PFSK-1 (cell line): Measurements from ENCODE around the gene URB2.

Experiments used
- FOXP2 ChIP-seq: optimal IDR thresholded peaks from 2 replicates; pipeline ENCODE3; 2011; ENCODE audit warnings: borderline replicate concordance, control low read depth, inconsistent platforms; ENCODE audit not compliant: insufficient read depth; ENCODE audit errors: extremely low read length, extremely low read depth
- POLR2AphosphoS5 ChIP-seq: IDR thresholded peaks from 2 replicates; pipeline ENCODE4 v1.6.1; 2012; ENCODE audit warnings: low read depth, mild to moderate bottlenecking, control low read depth, low read length, moderate library complexity
- REST ChIP-seq, 2 experiments: IDR thresholded peaks; 2 replicates each; pipeline versions ENCODE4 v1.6.1 to v1.8.0; 2011 to 2012; ENCODE audit warnings: low read depth in 2 of 2, low read length in 2 of 2, control low read depth in 1 of 2, inconsistent platforms in 1 of 2, mild to moderate bottlenecking in 1 of 2, moderate library complexity in 1 of 2; ENCODE audit not compliant: insufficient read depth in 1 of 2
- SIN3A ChIP-seq: IDR thresholded peaks from 2 replicates; pipeline ENCODE4 v1.6.1; 2012; ENCODE audit warnings: mild to moderate bottlenecking, low read length, moderate library complexity, borderline replicate concordance; ENCODE audit not compliant: insufficient read depth
- TAF1 ChIP-seq: IDR thresholded peaks from 2 replicates; pipeline ENCODE4 v1.6.1; 2012; ENCODE audit warnings: low read length, control low read depth, borderline replicate concordance; ENCODE audit not compliant: insufficient read depth

Gene URB2

DNA sequence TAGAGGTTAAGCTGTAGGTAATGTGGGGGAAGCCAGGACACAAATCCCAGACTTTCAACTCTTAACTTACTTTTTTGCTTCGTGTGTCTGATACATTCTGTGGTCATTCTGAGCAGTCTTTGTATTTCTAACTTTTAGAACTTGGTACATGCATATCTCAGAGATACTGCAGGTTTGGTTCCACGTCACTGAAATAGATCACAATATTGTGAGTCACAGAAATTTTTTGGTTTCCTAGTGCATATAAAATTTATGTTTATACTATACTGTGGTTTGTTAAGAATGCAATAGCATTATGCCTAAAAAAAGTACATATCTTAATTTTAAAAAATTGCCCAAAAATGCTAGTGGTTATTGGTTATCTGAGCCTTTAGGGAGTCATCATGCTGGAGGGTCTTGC is 3.2 kb downstream of the URB2 start:
- no peak for TF ChIP-seq POLR2AphosphoS5
- no peak for TF ChIP-seq FOXP2

DNA sequence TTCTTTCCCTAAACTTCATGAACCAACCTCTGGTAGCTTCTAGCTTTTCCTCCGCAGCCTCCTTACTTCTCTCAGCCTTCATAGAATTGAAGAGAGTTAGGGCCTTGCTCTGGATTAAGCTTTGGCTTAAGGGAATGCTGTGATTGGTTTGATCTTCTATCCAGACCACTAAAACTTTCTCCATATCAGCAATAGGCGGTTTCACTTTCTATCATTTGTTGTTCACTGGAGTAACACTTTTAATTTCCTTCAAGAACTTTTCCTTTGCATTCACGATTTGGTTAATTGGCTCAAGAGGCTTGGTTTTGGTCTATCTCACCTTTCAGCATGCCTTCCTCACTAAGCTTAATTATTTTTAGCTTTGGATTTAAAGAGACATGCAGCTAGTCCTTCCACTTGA is 5.1 kb downstream of the URB2 start:
- TF ChIP-seq FOXP2 (no peak), REST (IDR thresholded peaks at IDR 0.05; ENCODE audit: insufficient read depth in 1 of 2, low read depth in 2 of 2, low read length in 2 of 2) (no peak), SIN3A (no peak), POLR2AphosphoS5 (no peak), TAF1 (no peak)

DNA sequence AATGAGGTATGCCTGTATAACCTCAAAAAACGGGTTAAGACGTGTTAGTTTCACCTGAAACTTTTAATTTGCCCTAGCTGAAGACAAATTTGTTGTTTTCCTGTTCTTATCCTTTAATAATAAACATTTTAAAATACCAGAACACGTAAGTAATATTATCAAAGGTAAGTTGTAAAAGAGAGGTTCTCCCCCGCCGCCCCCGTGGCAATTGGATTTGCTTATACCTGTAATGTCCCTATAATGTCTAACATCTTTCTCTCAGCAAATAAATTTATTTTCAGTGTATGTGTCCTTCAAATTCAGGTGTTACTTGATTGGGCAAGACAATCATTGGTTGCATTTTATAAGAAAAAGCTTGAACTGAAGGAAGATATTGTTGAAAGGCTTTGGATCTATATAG is 5.9 kb downstream of the URB2 start:
- TF ChIP-seq SIN3A (no peak), POLR2AphosphoS5 (no peak), TAF1 (no peak), FOXP2 (no peak), REST (IDR thresholded peaks at IDR 0.05; ENCODE audit: insufficient read depth in 1 of 2, low read depth in 2 of 2, low read length in 2 of 2) (no peak)

- TF ChIP-seq SIN3A (no peak), TAF1 (no peak), POLR2AphosphoS5 (no peak), REST (IDR thresholded peaks at IDR 0.05; ENCODE audit: insufficient read depth in 1 of 2, low read depth in 2 of 2, low read length in 2 of 2) (no peak), FOXP2 (no peak)
Observed at GRCh38 chr1:229636042-229636441, 10.0 kb downstream of the URB2 start.

- TF ChIP-seq TAF1 (no peak), POLR2AphosphoS5 (no peak), REST (IDR thresholded peaks at IDR 0.05; ENCODE audit: insufficient read depth in 1 of 2, low read depth in 2 of 2, low read length in 2 of 2) (no peak), SIN3A (no peak), FOXP2 (no peak)
Observed at GRCh38 chr1:229637746-229638145, 11.7 kb downstream of the URB2 start.
